ENCODE data around the gene TRAPPC11.
"Not testable (repeated sequence)": the region's sequence is repeated elsewhere in the genome, so short reads cannot be mapped to it uniquely, and the experiment has no call there.

Gene TRAPPC11

GRCh38 chr4:183659029-183659871 is at the start of gene TRAPPC11, which contains the start of gene RWDD4:
Gene TRAPPC11, plus strand, starts transcription at chr4:183659293. Its CDS starts 4,575 bp downstream, at chr4:183663868.
Gene RWDD4, minus strand, starts transcription at chr4:183659185. Its CDS starts 233 bp downstream, at chr4:183658952.
- DNase-seq = peak; percentile 96

DNA sequence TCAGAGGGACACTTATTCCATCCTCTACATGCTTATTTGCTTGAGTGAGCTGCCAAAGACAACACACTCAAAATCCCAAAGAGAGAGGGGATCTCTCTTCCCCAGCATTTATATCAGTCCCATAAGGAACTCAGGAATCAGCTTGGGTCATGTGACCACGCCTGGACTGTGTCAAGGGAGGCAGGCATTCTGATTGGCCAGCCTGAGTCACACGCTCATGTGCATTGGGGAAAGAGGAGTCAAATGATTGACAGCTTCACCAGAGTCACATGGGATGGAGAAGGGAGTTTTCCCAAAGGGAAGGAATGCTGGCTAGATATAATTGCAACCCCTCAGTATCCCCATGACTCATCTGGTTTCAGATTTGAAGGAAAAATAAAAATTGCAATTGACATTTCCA is 49.1 kb upstream of the TRAPPC11 start:
- no peak for DNase-seq

GRCh38 chr4:183610613-183611012 is 48.5 kb upstream of the TRAPPC11 start:
- DNase-seq = no peak

DNA sequence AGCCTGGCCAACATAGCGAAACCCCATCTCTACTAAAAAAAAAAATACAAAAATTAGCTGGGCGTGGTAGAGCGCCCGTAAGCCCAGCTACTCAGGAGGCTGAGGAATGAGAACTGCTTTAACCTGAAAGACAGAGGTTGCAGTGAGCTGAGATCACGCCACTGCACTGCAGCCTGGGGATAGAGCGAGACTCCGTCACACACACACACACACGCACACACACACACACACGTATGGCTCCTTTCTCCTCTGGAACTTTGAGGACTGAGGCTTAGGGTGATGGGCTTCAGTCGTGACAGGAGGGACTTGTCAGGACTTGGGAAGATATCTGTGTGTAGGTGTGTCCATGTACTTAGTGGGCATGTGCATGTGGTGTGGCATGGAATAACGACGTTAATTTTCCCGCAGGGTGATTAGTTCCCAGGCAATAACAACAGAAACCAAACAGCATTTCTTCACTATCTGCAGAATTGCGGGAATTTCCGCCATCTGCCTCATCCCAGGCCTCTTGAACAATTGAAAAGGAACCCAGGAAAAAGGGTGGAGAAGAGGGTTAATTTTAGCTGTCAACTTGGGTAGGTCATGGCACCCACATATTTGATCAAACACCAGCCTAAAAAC is 47.8 kb upstream of the TRAPPC11 start:
- DNase-seq = no peak

DNA sequence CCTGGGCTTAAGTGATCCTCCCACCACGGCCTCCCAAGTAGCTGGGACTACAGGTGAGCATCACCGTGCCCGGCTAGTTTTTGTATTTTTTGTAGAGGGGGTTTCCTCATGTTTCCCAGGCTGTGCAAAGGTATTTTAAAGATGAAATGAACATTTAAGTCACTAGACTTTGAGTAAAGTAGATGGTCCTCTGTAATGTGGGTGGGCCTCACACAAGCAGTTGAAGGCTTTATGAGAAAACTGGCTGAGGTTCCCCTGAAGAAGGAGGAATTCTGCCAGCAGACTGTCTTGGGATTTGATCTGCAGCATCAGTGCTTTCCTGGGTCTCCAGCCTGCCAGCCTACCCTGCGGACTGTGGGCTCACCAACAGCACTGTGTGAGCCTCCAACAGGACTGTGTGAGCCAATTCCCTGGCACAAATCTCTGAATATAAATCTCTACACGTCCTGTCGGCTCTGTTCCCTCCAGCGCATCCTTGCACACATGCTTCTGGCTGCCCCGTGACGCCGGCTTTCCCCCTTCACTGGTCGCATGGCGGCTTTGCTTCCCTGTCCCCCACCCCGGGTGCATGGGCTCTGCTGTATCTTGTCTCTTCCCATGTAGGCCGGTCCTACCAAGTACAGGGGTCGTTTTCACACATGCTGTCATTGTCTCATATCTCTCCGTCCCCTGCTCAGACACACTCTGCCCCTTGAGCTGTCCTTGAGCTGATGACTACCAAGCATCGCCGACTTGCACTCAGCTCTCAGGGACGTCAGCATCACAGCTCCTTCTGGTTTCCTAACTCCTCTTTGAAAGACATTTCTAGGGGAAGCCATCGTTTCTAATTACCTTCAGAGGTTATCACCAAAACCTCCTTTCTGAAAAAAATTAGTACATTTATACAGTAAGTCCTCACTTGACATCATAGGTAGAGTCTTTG is 46.5 kb upstream of the TRAPPC11 start:
- DNase-seq = no peak

- DNase-seq = no peak
These were observed 42.0 kb upstream of the TRAPPC11 start for GRCh38 chr4:183617075-183617474.

GRCh38 chr4:183618681-183619080 is 40.4 kb upstream of the TRAPPC11 start:
- DNase-seq = no peak

GRCh38 chr4:183620421-183620820 is 38.7 kb upstream of the TRAPPC11 start:
- DNase-seq = no peak

- no peak for DNase-seq
These were observed 37.2 kb upstream of the TRAPPC11 start for GRCh38 chr4:183621875-183622274.

DNA sequence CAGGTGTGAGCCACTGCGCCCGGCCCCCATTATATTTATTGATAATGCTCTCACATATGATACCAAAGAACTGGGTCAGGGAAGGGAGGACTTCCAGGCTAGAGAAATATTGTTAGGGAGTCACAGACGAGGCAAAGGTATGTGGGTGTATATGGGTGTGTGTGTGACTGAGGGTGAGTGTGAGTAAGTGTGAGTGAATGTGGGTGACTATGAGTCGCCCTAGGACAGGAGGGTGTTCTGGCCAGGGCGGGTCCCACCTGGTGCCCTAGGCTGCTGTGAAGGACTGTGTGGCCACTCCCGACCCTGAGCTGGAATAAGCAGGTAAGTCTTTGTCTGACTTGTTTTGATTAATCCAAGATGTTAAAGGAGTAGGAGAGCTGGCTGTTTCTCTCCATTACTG is 34.5 kb upstream of the TRAPPC11 start:
- DNase-seq = no peak

GRCh38 chr4:183626168-183626567 is 32.9 kb upstream of the TRAPPC11 start:
- no peak for DNase-seq

- DNase-seq = not testable (repeated sequence)
These were observed 31.8 kb upstream of the TRAPPC11 start for GRCh38 chr4:183627286-183627685.

DNA sequence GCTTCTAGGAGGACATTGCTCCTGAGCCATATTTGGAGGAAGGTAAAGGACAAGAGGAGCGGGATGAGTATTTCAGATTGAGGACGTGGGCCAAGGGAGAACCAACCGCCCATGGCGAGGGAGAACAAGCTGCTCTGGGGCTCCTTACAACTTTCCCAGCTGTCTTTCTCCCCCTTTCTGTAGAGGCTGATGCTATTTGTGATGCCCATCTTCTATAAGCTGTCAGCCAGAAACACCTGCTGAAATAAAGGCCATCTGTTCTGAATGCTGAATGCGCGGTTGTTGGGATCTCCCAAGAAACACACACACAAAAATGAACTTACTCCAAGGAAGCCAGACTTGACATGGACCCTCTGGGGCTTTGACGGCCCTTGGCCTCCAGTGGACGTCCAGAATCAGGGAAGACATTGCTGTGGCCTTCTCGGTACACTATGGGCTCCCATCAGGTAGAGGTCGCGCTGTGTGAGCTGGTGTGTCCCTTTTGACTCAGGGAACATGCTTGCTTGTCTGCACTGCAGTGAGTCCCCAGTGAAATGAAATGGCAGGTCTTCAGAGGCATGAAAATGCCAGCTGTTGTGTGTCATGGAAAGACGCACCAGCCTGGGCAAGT is 31.0 kb upstream of the TRAPPC11 start:
- no peak for DNase-seq

GRCh38 chr4:183631577-183632198 is 27.4 kb upstream of the TRAPPC11 start:
- no peak for DNase-seq

GRCh38 chr4:183632689-183633088 is 26.4 kb upstream of the TRAPPC11 start:
- no peak for DNase-seq

- no peak for DNase-seq
These were observed 25.4 kb upstream of the TRAPPC11 start for GRCh38 chr4:183633476-183634400.

GRCh38 chr4:183635321-183635720 is 23.8 kb upstream of the TRAPPC11 start:
- DNase-seq = no peak

DNA sequence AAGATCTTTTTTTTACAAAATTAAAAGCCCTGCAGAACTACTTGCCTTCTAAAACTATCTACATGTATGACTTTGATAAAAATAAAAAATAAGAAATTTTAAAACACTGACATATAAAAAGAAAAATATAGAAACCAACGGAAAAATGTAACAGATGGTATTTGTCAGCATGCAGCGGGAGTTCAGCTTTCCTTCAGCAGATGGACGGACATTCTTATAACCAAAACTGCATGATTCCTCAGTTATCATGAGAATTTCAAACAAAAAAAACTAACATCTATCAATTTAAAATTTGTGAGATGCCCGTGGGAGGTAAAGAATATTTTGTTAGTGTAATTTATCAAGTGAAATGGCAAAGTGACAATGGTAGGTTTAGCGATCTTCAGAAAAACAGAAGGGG is 23.4 kb upstream of the TRAPPC11 start:
- no peak for DNase-seq

DNA sequence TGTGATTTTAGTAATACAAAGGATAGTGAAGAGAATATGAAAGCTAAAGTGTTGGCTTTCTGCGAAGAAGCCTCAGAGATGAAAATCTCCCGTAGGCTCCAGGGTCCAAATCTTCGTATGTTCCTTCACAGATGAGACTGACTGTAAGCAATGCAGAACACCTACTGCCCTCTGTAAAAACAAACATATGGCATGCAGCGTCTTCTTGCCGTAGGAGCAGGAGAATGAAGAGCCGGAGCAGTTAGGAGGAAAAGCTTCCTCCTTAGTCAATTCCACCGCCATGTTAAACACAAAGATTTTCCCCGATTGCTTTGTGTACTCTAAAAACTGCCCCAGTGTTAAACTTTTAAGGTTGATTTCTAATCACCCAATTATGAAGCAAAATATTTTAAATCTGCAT is 22.6 kb upstream of the TRAPPC11 start:
- no peak for DNase-seq

DNA sequence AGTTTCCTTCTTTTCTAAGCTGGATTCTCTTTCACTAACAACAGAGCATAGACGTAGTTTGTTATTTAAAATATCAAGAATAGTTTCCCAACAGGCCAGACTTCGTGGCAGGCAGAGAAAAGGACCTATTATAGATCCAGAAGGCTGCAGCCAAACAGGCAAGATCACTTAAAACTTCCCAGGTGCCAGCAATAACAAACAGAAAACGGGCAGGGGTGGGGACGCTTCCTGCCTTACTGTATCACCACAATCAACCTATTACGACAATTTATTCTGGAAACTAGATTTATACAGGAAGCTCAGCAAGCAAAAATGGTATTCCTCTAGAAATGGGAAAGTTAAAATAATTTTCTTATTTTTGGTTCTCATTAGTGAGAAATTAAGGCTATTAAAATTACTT is 22.2 kb upstream of the TRAPPC11 start:
- no peak for DNase-seq

DNA sequence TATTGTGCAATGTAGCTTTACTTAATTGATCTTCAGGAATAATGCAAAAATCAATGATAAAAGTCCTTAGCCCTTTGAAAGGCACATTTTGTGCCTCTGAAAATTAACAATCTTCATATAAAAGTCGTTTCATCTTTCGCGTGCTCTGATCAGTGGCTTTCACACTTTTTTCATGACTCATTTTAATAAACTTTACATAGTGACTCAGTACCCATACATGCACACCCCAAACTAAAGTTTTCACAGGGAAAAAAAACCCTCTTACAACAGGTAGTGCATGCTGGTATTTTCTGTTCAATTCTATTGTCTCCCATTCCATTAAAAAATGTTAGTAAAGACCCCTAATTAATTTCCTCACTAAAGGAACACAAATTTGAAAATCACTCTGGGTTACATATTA is 21.6 kb upstream of the TRAPPC11 start:
- DNase-seq = no peak

All from CD4-positive, alpha-beta T cell treated with Interleukin-15 for 1 hour (primary cell).